RPMI7951 (cell line): ENCODE results near the gene NFIA. TPM values are rescaled to one million over a fixed set of nuclear protein-coding genes. Genes with fewer than 3 reads are reported as not detected.

Experiments
- DNase-seq: peaks from one replicate; pipeline ENCODE4 v3.0.0-alpha.2; 2012; ENCODE audit warnings: low read depth
- total RNA-seq: library from RNA; depleted of rRNA; stranded (reverse); fragments of >200 nt; shearing (Covaris generic); gene quantifications from 2 replicates; pipeline ENCODE4 v1.2.3, GENCODE V29; 2014

Gene NFIA
- total RNA-seq, 1 experiment from 2014 or later = 3.0 TPM

GRCh38 chr1:61247051-61247825 is 164.9 kb downstream of the NFIA start:
- DNase-seq = no peak

- no peak for DNase-seq
Observed at GRCh38 chr1:61247881-61248752, 165.8 kb downstream of the NFIA start.

GRCh38 chr1:61250933-61251332 is 168.6 kb downstream of the NFIA start:
- DNase-seq = no peak

- peak; percentile 3 for DNase-seq
Observed at GRCh38 chr1:61253059-61253735, 170.8 kb downstream of the NFIA start.

GRCh38 chr1:61253912-61254633 is 171.7 kb downstream of the NFIA start:
- DNase-seq = no peak

GRCh38 chr1:61254634-61255357 is 172.4 kb downstream of the NFIA start:
- peak; percentile 1 for DNase-seq

GRCh38 chr1:61255358-61255703 is 173.0 kb downstream of the NFIA start:
- DNase-seq = no peak

- DNase-seq = no peak
Observed at GRCh38 chr1:61259379-61260148, 177.2 kb downstream of the NFIA start.

- DNase-seq = no peak
Observed at GRCh38 chr1:61260171-61260570, 177.8 kb downstream of the NFIA start.

- DNase-seq = no peak
Observed at GRCh38 chr1:61261595-61261994, 179.2 kb downstream of the NFIA start.

GRCh38 chr1:61263905-61264824 is 181.8 kb downstream of the NFIA start:
- no peak for DNase-seq

- no peak for DNase-seq
Observed at GRCh38 chr1:61264825-61265242, 182.5 kb downstream of the NFIA start.

- no peak for DNase-seq
Observed at GRCh38 chr1:61265665-61266064, 183.3 kb downstream of the NFIA start.

GRCh38 chr1:61266738-61267137 is 184.4 kb downstream of the NFIA start:
- no peak for DNase-seq

GRCh38 chr1:61268546-61269240 is 186.3 kb downstream of the NFIA start:
- no peak for DNase-seq

- DNase-seq = no peak
Observed at GRCh38 chr1:61269602-61270001, 187.2 kb downstream of the NFIA start.

GRCh38 chr1:61270107-61270506 is 187.7 kb downstream of the NFIA start:
- no peak for DNase-seq

GRCh38 chr1:61270761-61271411 is 188.5 kb downstream of the NFIA start:
- DNase-seq = no peak
